ENCODE data around the gene TEX13B. TPM values are rescaled to one million over a fixed set of nuclear protein-coding genes. Genes with fewer than 3 reads are reported as not detected.

The TEX13B gene
- total and polyA plus RNA-seq, 2 donors (not counting 3 experiments of a cell fraction or from before 2014, with no cell fraction given), result not detected

- no peak for DNase-seq (ENCODE audit: low read depth, low spot score)
- ChIA-PET POLR2A (no interaction called here), CTCF (no interaction called here)
- H3K9ac ChIP-seq (replicated peaks; ENCODE audit: extremely low read depth, insufficient read depth, low read length), result no peak overlapping the region
- no peaks in the 10 kb centered on the region for H3K4me1 ChIP-seq (ENCODE audit: control insufficient read depth, extremely low read depth, insufficient read depth, low read length)
- no peaks in the 10 kb centered on the region for H3K36me3 ChIP-seq (ENCODE audit: control insufficient read depth in 2 of 2, extremely low read depth in 1 of 2, insufficient read depth in 2 of 2, low read length in 2 of 2)
- intact Hi-C loops (cut with micrococcal nuclease) (no loop called here), dilution Hi-C loops (cut with MboI; ENCODE audit: extremely low pct_ligation_motif_present, low sequenced_read_pairs) (no loop called here)
- H3K4me3 ChIP-seq (replicated peaks in 1 of 3; ENCODE audit: insufficient read depth in 1 of 3, low read depth in 1 of 3, low read length in 3 of 3), result no peak overlapping the region
- H3K79me2 ChIP-seq (ENCODE audit: control insufficient read depth, insufficient read depth, low read length), result no peaks in the 10 kb centered on the region
- H3K27ac ChIP-seq (ENCODE audit: insufficient read depth, low read depth, low read length), result no peak overlapping the region
- H3K4me2 ChIP-seq (ENCODE audit: insufficient read depth, low read length), result no peak overlapping the region
- FAIRE-seq, result no peak
- H4K20me1 ChIP-seq (replicated peaks; ENCODE audit: control insufficient read depth, extremely low read depth, insufficient read depth, low read length), result no peaks in the 10 kb centered on the region
- no peaks in the 10 kb centered on the region for H3K27me3 ChIP-seq (ENCODE audit: control insufficient read depth in 2 of 2, insufficient read depth in 2 of 2, low read length in 2 of 2)
- no peak overlapping the region for H2AFZ ChIP-seq (ENCODE audit: low read depth, low read length)
- no TSS peak for BruUV-seq (replicated peaks)
- no peak for TF ChIP-seq CTCF (IDR thresholded peaks at IDR 0.05; ENCODE audit: extremely low read depth in 1 of 2, insufficient read depth in 1 of 2, low read depth in 1 of 2, low read length in 2 of 2)
- TF ChIP-seq POLR2A (IDR thresholded peaks at IDR 0.05; ENCODE audit: low read depth, low read length), result no peak
- TF ChIP-seq MYC (IDR thresholded peaks at IDR 0.05; ENCODE audit: low read depth, low read length), result no peak
- TF ChIP-seq POLR2AphosphoS5 (IDR thresholded peaks at IDR 0.05; ENCODE audit: insufficient read depth, low read depth, low read length), result no peak
- TF ChIP-seq MAX (IDR thresholded peaks at IDR 0.05; ENCODE audit: insufficient read depth, insufficient read length), result no peak
- TF ChIP-seq FOS (IDR thresholded peaks at IDR 0.05; ENCODE audit: borderline replicate concordance, insufficient read depth, low read length), result no peak
- no peak for TF ChIP-seq GATA2 (IDR thresholded peaks at IDR 0.05; ENCODE audit: insufficient read depth, insufficient read length, low read depth, low read length)
- no peak for TF ChIP-seq EZH2 (IDR thresholded peaks at IDR 0.05; ENCODE audit: borderline replicate concordance, low read depth, low read length, severe bottlenecking)
- no peak for TF ChIP-seq JUN (IDR thresholded peaks at IDR 0.05; ENCODE audit: borderline replicate concordance, insufficient read depth, insufficient read length, low read depth)
- H3K9me1 ChIP-seq (replicated peaks; ENCODE audit: control insufficient read depth, extremely low read depth, insufficient read depth, low read length), result no peaks in the 10 kb centered on the region
- no peaks in the 10 kb centered on the region for H3K9me3 ChIP-seq (replicated peaks; ENCODE audit: control insufficient read depth, insufficient read depth, low read length)
These were observed 2.9 kb upstream of the TEX13B start for GRCh38 chrX:107985033-107985432.
